GM12874 (cell line): ENCODE results near the gene LMO1.

Experiments
- CTCF ChIP-seq: IDR thresholded peaks from 2 replicates; pipeline ENCODE4 v1.5.1; 2011; ENCODE audit warnings: low read depth, mild to moderate bottlenecking, control low read depth, low read length, moderate library complexity; ENCODE audit not compliant: insufficient read depth

Gene LMO1

GRCh38 chr11:8256271-8257002, 7.2 kb downstream of the LMO1 start:
- no peak for TF ChIP-seq CTCF

- no peak for TF ChIP-seq CTCF
Measured at GRCh38 chr11:8253566-8253965, 10.1 kb downstream of the LMO1 start.

- TF ChIP-seq CTCF = no peak
Measured at GRCh38 chr11:8252946-8253345, 10.7 kb downstream of the LMO1 start.

- no peak for TF ChIP-seq CTCF
Measured at GRCh38 chr11:8252388-8252787, 11.3 kb downstream of the LMO1 start.

GRCh38 chr11:8251616-8252295, 11.9 kb downstream of the LMO1 start:
- no peak for TF ChIP-seq CTCF

- TF ChIP-seq CTCF = no peak
Measured at GRCh38 chr11:8250981-8251615, 12.6 kb downstream of the LMO1 start.

- TF ChIP-seq CTCF = no peak
Measured at GRCh38 chr11:8250434-8250833, 13.2 kb downstream of the LMO1 start.
